Naive thymus-derived CD8-positive, alpha-beta T cell (primary cell): ENCODE results near the gene FBLN2. TPM values are rescaled to one million over a fixed set of nuclear protein-coding genes. Genes with fewer than 3 reads are reported as not detected.
A peak's percentile ranks its signal among the peaks of the same experiment; 100 is the strongest.
"Not testable (repeated sequence)": the region's sequence is repeated elsewhere in the genome, so short reads cannot be mapped to it uniquely, and the experiment has no call there.

Source experiments
- ATAC-seq, 2 donors: fragments of 150-1000 bp; cut with Tn5 transposase in 1 of 2; sonication (Bioruptor Pico), chemical (Tn5 transposase) in 1 of 2; 1 replicate in 1 of 2; 2 replicates in 1 of 2; pipeline ENCODE4 v1.10.0; 2021; ENCODE audit warnings: mild to moderate bottlenecking in 2 of 2, moderate library complexity in 2 of 2
- POLR2A ChIA-PET: fragments of 350-600 bp; sonication (Branson Sonifier 250); formaldehyde crosslinking; loops from one replicate; lab custom pipeline; 2021; ENCODE audit warnings: antibody characterized with exemption; lab: Charles Lee
- DNase-seq, 10 donors: peaks; one replicate each; pipeline versions ENCODE4 v3.0.0 to v3.0.0-alpha.2; 2020 to 2022
- H3K27ac Mint-ChIP-seq, 10 donors: one replicate each; pipeline ENCODE4 v1.8.0; 2020 to 2022; ENCODE audit warnings: mild to moderate bottlenecking in 10 of 10, mixed read lengths in 10 of 10, moderate library complexity in 4 of 10, inconsistent platforms in 1 of 10
- H3K27me3 Mint-ChIP-seq, 5 donors: one replicate each; pipeline ENCODE4 v1.8.0; 2021 to 2022; ENCODE audit warnings: mixed read lengths in 5 of 5
- H3K36me3 Mint-ChIP-seq, 3 donors: one replicate each; pipeline ENCODE4 v1.8.0; 2020 to 2022; ENCODE audit warnings: mixed read lengths in 3 of 3, mild to moderate bottlenecking in 2 of 3, inconsistent platforms in 1 of 3
- H3K4me1 Mint-ChIP-seq, 4 donors: one replicate each; pipeline ENCODE4 v1.8.0; 2021 to 2022; ENCODE audit warnings: mixed read lengths in 4 of 4
- H3K4me3 Mint-ChIP-seq, 10 donors: one replicate each; pipeline ENCODE4 v1.8.0; 2020 to 2022; ENCODE audit warnings: mild to moderate bottlenecking in 10 of 10, mixed read lengths in 10 of 10, moderate library complexity in 6 of 10, inconsistent platforms in 1 of 10
- H3K9me3 Mint-ChIP-seq, 9 donors: one replicate each; pipeline ENCODE4 v1.8.0; 2020 to 2022; ENCODE audit warnings: mixed read lengths in 9 of 9, mild to moderate bottlenecking in 3 of 9, inconsistent platforms in 1 of 9, moderate library complexity in 1 of 9
- polyA plus RNA-seq, 3 donors: library from polyadenylated mRNA; unstranded; fragments of 300-500 nt; fragmentation: Illumina TruSeq; gene quantifications; one replicate each; pipeline ENCODE4 v1.2.3, GENCODE V29; 2021
- total RNA-seq, 8 experiments: library from RNA in 2 of 8; stranded (reverse) in 2 of 8; gene quantifications; one replicate each; pipeline ENCODE4 v1.2.3 and lab custom pipeline; 2021 to 2026

The FBLN2 gene
- total and polyA plus RNA-seq, 5 experiments from 2014 or later = 6.3 to 33.7 (median 15.8) TPM

GRCh38 chr3:13558651-13559050 is 9.7 kb downstream of the FBLN2 start:
- H3K9me3 Mint-ChIP-seq = no peaks in the 10 kb centered on the region
- H3K27me3 Mint-ChIP-seq = peaks cover 0 to 1% (median 0%) of the 10 kb centered on the region in 5 donors
- H3K27ac Mint-ChIP-seq = peak overlapping the region in 5 of 10 donors; percentile 5 to 68 (median 39)
- POLR2A ChIA-PET = no interaction called here
- peaks cover 0 to 2% (median 0%) of the 10 kb centered on the region in 3 donors for H3K36me3 Mint-ChIP-seq
- DNase-seq (no peak), ATAC-seq (no peak)
- H3K4me1 Mint-ChIP-seq = peaks cover 18 to 69% (median 50%) of the 10 kb centered on the region in 4 donors
- H3K4me3 Mint-ChIP-seq = peak overlapping the region in 1 of 10 donors; percentile 58

GRCh38 chr3:13559764-13560525 is 11.0 kb downstream of the FBLN2 start:
- Mint-ChIP-seq H3K27me3 (peaks cover 0 to 1% (median 0%) of the 10 kb centered on the region in 5 donors), H3K4me3 (peak overlapping the region in 1 of 10 donors; percentile 27), H3K4me1 (peaks cover 23 to 67% (median 50%) of the 10 kb centered on the region in 4 donors), H3K36me3 (peaks cover 0 to 2% (median 0%) of the 10 kb centered on the region in 3 donors), H3K9me3 (no peaks in the 10 kb centered on the region), H3K27ac (peak overlapping the region in 5 of 10 donors; percentile 3 to 58 (median 29))
- POLR2A ChIA-PET = interaction anchor here (1.1 kb wide), 1 partner anchor 9 kb away, joined by 5 read pairs; no protein-coding TSS in a partner anchor
- DNase-seq (no peak), ATAC-seq (no peak)

DNA sequence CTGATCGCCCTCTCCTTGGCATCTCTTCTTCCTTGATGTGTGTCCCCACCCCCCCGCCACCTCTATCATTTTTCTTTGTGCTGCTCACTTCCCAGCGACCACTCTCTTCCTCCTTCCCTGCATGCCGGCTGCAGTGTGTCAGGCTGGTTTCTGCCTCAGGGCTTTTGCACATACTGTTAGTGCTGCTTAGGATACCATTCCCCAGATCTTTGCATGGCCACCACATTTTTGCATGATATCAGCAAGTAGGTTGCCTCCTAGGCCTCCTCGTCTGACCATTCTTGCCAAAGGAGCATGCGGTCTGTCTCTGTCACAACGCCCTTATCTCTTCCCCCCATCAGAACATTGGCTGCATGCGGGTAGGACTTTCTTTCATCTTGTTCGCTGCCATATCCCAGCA is 12.5 kb downstream of the FBLN2 start:
- ATAC-seq (no peak), DNase-seq (no peak)
- peaks cover 0 to 2% (median 0%) of the 10 kb centered on the region in 3 donors for H3K36me3 Mint-ChIP-seq
- H3K27me3 Mint-ChIP-seq = peaks cover 0 to 1% (median 0%) of the 10 kb centered on the region in 5 donors
- peaks cover 23 to 64% (median 46%) of the 10 kb centered on the region in 4 donors for H3K4me1 Mint-ChIP-seq
- H3K27ac Mint-ChIP-seq = peak overlapping the region in 6 of 10 donors; percentile 8 to 42 (median 22)
- H3K4me3 Mint-ChIP-seq = no peak overlapping the region
- POLR2A ChIA-PET = no interaction called here
- no peaks in the 10 kb centered on the region for H3K9me3 Mint-ChIP-seq

DNA sequence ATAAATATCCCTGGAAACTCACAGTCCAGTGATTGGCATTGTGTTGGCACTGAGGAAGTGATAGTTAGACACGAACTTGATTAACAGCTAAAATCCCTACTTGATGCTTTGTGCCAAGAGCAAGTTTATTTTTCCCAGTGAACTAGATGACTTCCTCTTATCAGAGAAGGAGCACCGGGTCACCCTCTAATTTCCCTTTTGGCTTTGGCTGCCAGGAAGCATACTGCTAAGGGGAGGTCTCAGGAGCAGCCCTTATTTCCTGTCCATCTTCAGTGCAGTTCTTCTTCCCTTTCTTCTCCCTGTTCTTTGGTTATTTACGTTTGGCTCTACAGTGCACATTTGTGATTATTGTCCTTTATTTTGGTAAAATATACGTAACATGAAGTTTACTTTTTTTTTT is 13.0 kb downstream of the FBLN2 start:
- Mint-ChIP-seq H3K27ac (peak overlapping the region in 1 of 10 donors; percentile 60), H3K4me3 (no peak overlapping the region), H3K27me3 (peaks cover 0 to 1% (median 0%) of the 10 kb centered on the region in 5 donors), H3K4me1 (peaks cover 21 to 59% (median 42%) of the 10 kb centered on the region in 4 donors), H3K9me3 (no peaks in the 10 kb centered on the region), H3K36me3 (peaks cover 0 to 2% (median 0%) of the 10 kb centered on the region in 3 donors)
- no peak for DNase-seq
- no peak for ATAC-seq
- POLR2A ChIA-PET = no interaction called here

DNA sequence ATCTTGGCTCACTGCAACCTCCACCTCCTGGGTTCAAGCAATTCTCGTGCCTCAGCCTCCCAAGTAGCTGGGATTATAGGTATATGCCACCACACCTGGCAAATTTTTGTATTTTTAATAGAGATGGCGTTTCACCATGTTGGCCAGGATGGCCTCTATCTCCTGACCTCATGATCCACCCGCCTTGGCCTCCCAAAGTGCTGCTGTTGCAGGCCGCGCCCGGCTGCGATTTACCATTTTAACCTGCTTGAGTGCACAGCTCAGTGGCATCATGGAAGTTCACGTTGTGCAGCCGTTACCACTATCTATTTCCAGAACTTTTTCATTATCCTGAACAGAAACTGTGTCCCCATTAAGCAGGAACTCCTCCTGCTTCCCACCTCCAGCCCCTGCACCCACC is 13.5 kb downstream of the FBLN2 start:
- H3K36me3 Mint-ChIP-seq, POLR2A ChIA-PET, DNase-seq, H3K9me3 Mint-ChIP-seq, H3K27me3 Mint-ChIP-seq, H3K4me3 Mint-ChIP-seq, ATAC-seq: not testable (repeated sequence)
- Mint-ChIP-seq H3K27ac (peak overlapping the region in 2 of 10 donors; percentile 9 to 50), H3K4me1 (peaks cover 18 to 55% (median 38%) of the 10 kb centered on the region in 4 donors)

DNA sequence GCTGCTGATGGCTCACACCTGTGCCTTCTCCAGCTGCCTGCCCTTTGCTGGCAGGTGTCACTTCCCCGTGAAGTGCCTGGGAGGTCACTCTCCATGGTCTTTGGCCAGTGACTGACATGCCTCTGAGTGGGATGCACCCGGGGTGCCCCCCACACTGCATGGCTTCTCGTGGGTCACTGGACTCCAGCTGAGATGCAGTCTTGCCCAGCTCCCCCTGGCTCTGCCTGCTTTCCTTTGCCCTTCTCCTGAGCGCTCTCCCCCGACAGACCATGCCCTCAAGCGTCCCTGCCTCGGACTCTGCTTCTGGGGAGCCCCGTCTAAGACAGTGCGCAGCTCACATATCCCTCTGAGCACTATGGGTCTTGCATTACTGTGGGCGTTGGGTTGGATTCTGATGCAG is 14.4 kb downstream of the FBLN2 start:
- no peak for ATAC-seq
- H3K27me3 Mint-ChIP-seq = peaks cover 0 to 1% (median 0%) of the 10 kb centered on the region in 5 donors
- H3K36me3 Mint-ChIP-seq = no peaks in the 10 kb centered on the region
- H3K4me3 Mint-ChIP-seq = no peak overlapping the region
- H3K9me3 Mint-ChIP-seq = no peaks in the 10 kb centered on the region
- peaks cover 15 to 50% (median 34%) of the 10 kb centered on the region in 4 donors for H3K4me1 Mint-ChIP-seq
- no peak for DNase-seq
- POLR2A ChIA-PET = interaction anchor here (1.2 to 1.4 kb wide), 3 partner anchors 9 to 19 kb away, joined by 3 to 7 read pairs (median 3); no protein-coding TSS in a partner anchor
- peak overlapping the region in 3 of 10 donors; percentile 32 to 73 (median 56) for H3K27ac Mint-ChIP-seq

GRCh38 chr3:13563911-13564310 is 15.0 kb downstream of the FBLN2 start:
- peak overlapping the region in 3 of 10 donors; percentile 56 to 78 (median 73) for H3K27ac Mint-ChIP-seq
- ATAC-seq = no peak
- POLR2A ChIA-PET = interaction anchor here (1.2 to 1.4 kb wide), 4 partner anchors 10 to 19 kb away, joined by 3 to 7 read pairs (median 3); no protein-coding TSS in a partner anchor

GRCh38 chr3:13564751-13565560 is 16.0 kb downstream of the FBLN2 start:
- peak in 2 of 10 donors; percentile 37 to 59 for DNase-seq
- no peaks in the 10 kb centered on the region for H3K36me3 Mint-ChIP-seq
- peaks cover 13 to 45% (median 28%) of the 10 kb centered on the region in 4 donors for H3K4me1 Mint-ChIP-seq
- no peaks in the 10 kb centered on the region for H3K9me3 Mint-ChIP-seq
- no peaks in the 10 kb centered on the region for H3K27me3 Mint-ChIP-seq
- ATAC-seq = peak; percentile 59 to 96
- peak overlapping the region in 4 of 10 donors; percentile 33 to 73 (median 52) for H3K27ac Mint-ChIP-seq
- H3K4me3 Mint-ChIP-seq = peak overlapping the region in 5 of 10 donors; percentile 4 to 43 (median 33)
- POLR2A ChIA-PET = interaction anchor here (0.7 to 1.2 kb wide), 2 partner anchors 14 to 19 kb away, joined by 3 read pairs; no protein-coding TSS in a partner anchor

More at GRCh38 chr3:13563911-13564310, 15.0 kb downstream of the FBLN2 start:
- Mint-ChIP-seq H3K4me1 (peaks cover 20 to 50% (median 34%) of the 10 kb centered on the region in 4 donors), H3K27me3 (no peaks in the 10 kb centered on the region), H3K36me3 (no peaks in the 10 kb centered on the region), H3K9me3 (no peaks in the 10 kb centered on the region), H3K4me3 (no peak overlapping the region)
- no peak for DNase-seq

GRCh38 chr3:13565581-13566452 is 16.9 kb downstream of the FBLN2 start:
- DNase-seq (peak in 1 of 10 donors; percentile 45), ATAC-seq (no peak)
- no peak overlapping the region for H3K4me3 Mint-ChIP-seq
- H3K36me3 Mint-ChIP-seq = no peaks in the 10 kb centered on the region
- POLR2A ChIA-PET = interaction anchor here (0.6 kb wide), 1 partner anchor 80 kb away, joined by 5 read pairs; no protein-coding TSS in a partner anchor
- peaks cover 11 to 38% (median 25%) of the 10 kb centered on the region in 4 donors for H3K4me1 Mint-ChIP-seq
- peak overlapping the region in 3 of 10 donors; percentile 33 to 73 (median 57) for H3K27ac Mint-ChIP-seq
- no peaks in the 10 kb centered on the region for H3K9me3 Mint-ChIP-seq
- no peaks in the 10 kb centered on the region for H3K27me3 Mint-ChIP-seq

DNA sequence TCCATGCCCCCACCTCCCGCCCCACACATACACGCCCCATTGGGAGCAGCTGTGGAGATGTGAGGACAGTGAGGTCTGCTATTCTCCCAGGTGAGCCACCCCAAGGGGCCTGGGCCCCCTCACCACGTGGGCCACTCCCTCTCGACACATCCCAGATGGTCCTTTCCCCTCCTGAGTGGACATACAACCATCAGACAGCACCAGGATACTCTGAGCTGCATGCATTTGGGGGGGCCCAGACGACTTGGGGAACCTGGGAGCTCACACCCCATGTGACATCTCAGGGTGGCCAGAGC is 17.5 kb downstream of the FBLN2 start:
- Mint-ChIP-seq H3K4me1 (peaks cover 11 to 33% (median 23%) of the 10 kb centered on the region in 4 donors), H3K27me3 (no peaks in the 10 kb centered on the region), H3K9me3 (no peaks in the 10 kb centered on the region), H3K4me3 (no peak overlapping the region), H3K36me3 (no peaks in the 10 kb centered on the region), H3K27ac (no peak overlapping the region)
- POLR2A ChIA-PET = interaction anchor here (0.6 kb wide), 1 partner anchor 81 kb away, joined by 5 read pairs; no protein-coding TSS in a partner anchor
- no peak for DNase-seq
- no peak for ATAC-seq

- POLR2A ChIA-PET = interaction anchor here (0.6 kb wide), 1 partner anchor 81 kb away, joined by 5 read pairs; no protein-coding TSS in a partner anchor
- Mint-ChIP-seq H3K27ac (peak overlapping the region in 1 of 10 donors; percentile 4), H3K4me3 (no peak overlapping the region), H3K4me1 (peaks cover 11 to 29% (median 22%) of the 10 kb centered on the region in 4 donors), H3K9me3 (no peaks in the 10 kb centered on the region), H3K27me3 (no peaks in the 10 kb centered on the region), H3K36me3 (no peaks in the 10 kb centered on the region)
- peak in 1 of 10 donors; percentile 16 for DNase-seq
- ATAC-seq = no peak
Measured at GRCh38 chr3:13566769-13567310, 17.9 kb downstream of the FBLN2 start.
